Measurements from ENCODE around the gene COL25A1.

- TF ChIP-seq CTCF (IDR thresholded peaks at IDR 0.05) (no peak), POLR2AphosphoS5 (IDR thresholded peaks at IDR 0.05; ENCODE audit: low read depth, low read length) (no peak)
- TF ChIP-seq, protein P1, sequence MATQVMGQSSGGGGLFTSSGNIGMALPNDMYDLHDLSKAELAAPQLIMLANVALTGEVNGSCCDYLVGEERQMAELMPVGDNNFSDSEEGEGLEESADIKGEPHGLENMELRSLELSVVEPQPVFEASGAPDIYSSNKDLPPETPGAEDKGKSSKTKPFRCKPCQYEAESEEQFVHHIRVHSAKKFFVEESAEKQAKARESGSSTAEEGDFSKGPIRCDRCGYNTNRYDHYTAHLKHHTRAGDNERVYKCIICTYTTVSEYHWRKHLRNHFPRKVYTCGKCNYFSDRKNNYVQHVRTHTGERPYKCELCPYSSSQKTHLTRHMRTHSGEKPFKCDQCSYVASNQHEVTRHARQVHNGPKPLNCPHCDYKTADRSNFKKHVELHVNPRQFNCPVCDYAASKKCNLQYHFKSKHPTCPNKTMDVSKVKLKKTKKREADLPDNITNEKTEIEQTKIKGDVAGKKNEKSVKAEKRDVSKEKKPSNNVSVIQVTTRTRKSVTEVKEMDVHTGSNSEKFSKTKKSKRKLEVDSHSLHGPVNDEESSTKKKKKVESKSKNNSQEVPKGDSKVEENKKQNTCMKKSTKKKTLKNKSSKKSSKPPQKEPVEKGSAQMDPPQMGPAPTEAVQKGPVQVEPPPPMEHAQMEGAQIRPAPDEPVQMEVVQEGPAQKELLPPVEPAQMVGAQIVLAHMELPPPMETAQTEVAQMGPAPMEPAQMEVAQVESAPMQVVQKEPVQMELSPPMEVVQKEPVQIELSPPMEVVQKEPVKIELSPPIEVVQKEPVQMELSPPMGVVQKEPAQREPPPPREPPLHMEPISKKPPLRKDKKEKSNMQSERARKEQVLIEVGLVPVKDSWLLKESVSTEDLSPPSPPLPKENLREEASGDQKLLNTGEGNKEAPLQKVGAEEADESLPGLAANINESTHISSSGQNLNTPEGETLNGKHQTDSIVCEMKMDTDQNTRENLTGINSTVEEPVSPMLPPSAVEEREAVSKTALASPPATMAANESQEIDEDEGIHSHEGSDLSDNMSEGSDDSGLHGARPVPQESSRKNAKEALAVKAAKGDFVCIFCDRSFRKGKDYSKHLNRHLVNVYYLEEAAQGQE (IDR thresholded peaks at IDR 0.05; ENCODE audit: insufficient read depth in 1 of 2, low read depth in 2 of 2, low read length in 1 of 2): no peak
These were observed 516.1 kb downstream of the COL25A1 start for GRCh38 chr4:108786351-108786750.

All from Panc1 (cell line).